Retina (tissue), 1 donor: ENCODE measurements around the gene SEMA3B.

Experiments used
- DNase-seq: peaks from one replicate; pipeline ENCODE4 v3.0.0-alpha.2; 2016

SEMA3B gene

GRCh38 chr3:50319181-50319893 is 50.4 kb downstream of the SEMA3B start:
- no peak for DNase-seq

GRCh38 chr3:50319894-50320625 is 51.1 kb downstream of the SEMA3B start:
- no peak for DNase-seq

GRCh38 chr3:50320853-50321335 is 51.9 kb downstream of the SEMA3B start:
- DNase-seq: peak; percentile 93

DNA sequence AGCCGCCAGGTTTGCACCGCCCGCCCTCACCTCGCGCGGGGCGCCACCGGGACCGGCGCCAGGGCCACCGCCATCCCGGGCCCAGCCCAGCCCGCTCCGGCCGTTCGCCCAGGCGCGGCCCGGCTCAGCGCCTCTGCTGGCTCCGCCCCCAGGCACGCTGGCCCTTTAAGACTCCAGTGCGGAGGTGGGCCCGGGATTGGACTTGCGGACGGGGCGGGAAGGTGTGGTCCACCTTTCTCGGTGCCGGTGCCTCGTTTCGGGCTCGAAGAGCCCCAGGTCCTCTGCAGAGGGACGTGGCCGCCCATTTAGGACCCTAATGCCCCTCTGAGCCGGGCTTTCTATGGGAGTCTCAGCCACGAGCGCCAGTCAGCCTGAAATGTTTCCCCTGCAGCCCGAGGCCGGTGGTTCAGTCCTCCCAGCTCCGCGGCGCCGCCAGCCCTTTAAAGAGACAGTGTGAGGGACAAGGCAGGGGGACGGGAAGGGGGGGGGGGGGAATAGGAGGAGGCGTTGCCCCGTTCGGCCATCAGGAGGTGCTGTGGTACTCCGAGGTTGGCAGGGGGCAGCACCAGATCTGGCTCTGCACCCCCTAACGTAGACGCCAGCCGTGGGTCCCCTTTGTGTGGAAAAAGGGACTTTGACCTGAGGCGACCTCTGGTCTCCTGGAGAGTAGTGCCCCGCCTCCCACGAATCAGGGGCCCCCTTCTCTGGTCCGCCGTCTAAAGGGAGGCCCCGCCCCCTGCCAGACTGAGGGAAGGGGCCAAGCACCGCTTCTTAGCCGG is 52.6 kb downstream of the SEMA3B start:
- peak; percentile 99 for DNase-seq

DNA sequence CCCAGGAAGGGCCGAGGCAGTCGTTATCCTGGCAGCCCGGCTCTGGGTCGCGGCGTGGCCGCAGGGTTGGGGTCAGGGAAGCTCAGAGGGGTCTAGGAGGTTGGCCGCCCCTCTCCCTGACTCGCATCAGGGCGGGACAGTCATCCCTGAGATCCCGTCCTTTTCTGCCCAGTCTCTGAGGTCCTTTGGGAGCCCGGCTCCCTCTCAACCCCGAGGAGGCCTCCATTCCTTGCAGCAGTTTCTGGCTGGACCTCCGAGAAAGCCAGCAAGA is 53.1 kb downstream of the SEMA3B start:
- no peak for DNase-seq

DNA sequence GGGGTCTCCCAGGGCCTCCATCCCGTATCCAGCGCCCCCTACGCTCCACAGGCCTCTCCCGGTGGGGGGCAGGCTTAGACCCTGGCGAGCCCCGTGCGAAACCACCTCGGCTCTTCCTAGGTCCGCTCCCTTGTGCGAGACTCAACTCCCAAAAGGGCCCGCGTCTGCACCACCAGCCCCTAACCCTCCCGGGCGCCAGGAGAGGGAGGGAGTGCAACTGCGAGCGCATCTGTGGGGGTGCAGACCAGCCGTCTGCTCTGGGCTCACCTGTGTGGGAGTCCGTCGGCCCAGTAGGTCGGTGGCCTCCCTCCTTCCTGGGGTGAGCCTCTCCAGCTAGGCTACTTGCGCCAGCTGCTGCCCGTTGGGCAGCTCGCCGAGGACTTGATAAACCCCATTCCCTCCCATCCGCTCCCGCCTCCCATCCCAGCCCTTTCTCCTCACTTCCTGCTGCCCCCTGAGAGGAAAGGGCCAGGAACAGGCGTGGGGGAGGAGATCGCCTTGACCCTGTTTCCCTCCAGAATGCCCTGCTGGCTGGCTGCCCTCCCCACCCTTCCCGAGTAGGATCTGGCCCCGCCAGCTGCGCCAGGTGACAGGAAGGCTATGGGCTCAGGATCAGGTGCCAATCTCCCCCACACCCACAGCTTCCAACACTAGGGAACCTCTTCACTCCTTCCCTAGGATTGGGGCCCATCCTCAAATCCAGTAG is 53.6 kb downstream of the SEMA3B start, which contains the start of gene HYAL2:
HYAL2 (minus strand) TSS at position 360 of the 706 bp plus-strand sequence. CDS start 2,256 bp downstream, outside the sequence.
- DNase-seq: no peak

- DNase-seq: no peak
These were observed 54.2 kb downstream of the SEMA3B start for GRCh38 chr3:50323092-50323600.

DNA sequence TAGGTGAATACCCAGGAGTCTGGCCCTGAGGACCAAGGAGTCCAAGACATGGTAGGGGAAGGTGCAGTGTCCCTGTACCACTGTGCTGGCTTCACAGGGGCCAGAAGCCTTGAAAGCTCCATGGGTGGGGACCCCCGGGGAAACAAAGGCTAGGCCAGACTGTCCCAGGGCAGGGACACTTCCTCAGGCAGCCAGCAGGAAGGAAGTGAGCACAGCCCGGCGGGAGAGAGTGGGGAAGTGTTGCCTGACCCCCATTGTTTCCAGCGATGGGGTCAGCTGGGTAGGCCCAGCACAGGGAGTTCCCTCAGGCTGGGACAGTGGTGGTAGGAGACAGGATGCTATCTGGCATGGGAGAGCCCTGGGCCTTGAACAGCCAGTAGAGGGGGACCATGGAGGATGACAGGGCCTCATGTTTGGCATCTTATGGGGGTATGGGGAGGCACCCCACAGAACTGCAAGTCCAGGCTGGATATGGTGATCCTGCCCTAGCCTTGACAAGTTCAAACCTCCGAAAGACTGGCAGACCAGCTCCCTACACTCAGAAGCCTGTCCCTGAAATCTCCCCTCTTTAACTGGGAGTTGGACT is 54.8 kb downstream of the SEMA3B start:
- no peak for DNase-seq

DNA sequence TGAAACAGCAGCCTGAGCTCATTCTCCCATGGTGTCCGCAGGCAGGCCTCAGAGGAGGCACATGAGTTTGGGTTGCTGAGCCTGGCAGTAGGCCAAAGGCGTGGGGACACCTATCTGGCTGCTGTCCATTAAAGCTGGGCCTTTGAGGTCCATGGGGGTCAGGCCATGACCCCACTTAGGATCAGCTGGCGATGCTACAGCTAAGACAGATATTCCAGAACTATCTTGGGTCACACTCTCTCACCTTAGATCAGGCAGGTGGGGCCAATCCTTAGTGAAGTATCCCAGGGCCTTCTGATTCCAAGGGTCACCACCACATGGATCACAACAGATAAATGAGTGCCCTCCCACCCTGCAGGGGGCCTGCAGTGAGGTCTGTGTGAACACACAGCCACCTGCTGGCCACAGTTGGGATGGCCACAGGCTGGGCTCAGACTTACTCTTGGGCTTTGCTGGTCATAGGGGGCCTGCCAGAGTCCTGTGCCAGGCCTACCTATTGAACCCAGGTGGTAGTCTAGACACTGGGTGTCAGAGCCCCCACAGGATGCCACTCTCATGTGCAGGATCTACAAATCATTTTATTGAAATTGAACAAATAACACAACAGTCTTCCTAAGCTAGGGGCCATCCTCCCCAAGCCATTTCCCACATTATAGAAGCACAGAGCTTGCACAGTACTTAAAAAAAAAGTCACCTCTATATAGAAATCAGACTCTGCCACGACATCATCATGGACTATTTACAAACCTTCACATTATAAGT is 55.6 kb downstream of the SEMA3B start:
- DNase-seq: peak; percentile 76

GRCh38 chr3:50325113-50325480 is 56.1 kb downstream of the SEMA3B start:
- DNase-seq: no peak

GRCh38 chr3:50325497-50326181 is 56.7 kb downstream of the SEMA3B start:
- no peak for DNase-seq

DNA sequence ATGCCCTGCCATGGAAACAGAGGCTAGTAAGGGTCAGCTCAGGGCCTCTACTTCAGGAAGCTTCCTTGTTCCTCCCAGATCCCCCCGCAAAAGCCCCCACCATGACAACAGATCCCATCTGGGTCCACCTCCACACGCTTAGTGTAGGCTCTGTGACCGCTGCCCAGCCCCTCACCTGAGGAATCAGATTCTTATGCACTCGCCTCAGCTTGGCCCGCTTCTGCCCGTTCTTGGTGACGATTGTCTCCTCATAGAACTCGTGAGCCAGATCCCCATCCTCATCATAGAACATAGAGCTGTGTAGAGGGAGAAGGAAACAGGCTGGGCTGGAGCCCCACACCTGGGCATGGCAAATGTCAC is 57.2 kb downstream of the SEMA3B start:
- DNase-seq: no peak

GRCh38 chr3:50327129-50327528 is 58.2 kb downstream of the SEMA3B start:
- DNase-seq: no peak
